Midbrain (tissue), 1 donor: ENCODE results near the gene LRP5.
"Not testable (repeated sequence)": the region's sequence is repeated elsewhere in the genome, so short reads cannot be mapped to it uniquely, and the experiment has no call there.

Experiments used
- DNase-seq: peaks from one replicate; lab custom pipeline; 2025; lab: John Stamatoyannopoulos, UW

Gene LRP5

GRCh38 chr11:68469642-68470041 is 157.3 kb downstream of the LRP5 start:
- DNase-seq: no peak

GRCh38 chr11:68470304-68470811 is 158.0 kb downstream of the LRP5 start:
- DNase-seq: no peak

GRCh38 chr11:68471360-68472340 is 159.3 kb downstream of the LRP5 start:
- no peak for DNase-seq

GRCh38 chr11:68472778-68473177 is 160.4 kb downstream of the LRP5 start:
- DNase-seq: no peak

- no peak for DNase-seq
Observed at GRCh38 chr11:68473693-68474092, 161.3 kb downstream of the LRP5 start.

- not testable (repeated sequence) for DNase-seq
Observed at GRCh38 chr11:68475626-68476025, 163.2 kb downstream of the LRP5 start.

- no peak for DNase-seq
Observed at GRCh38 chr11:68479390-68479789, 167.0 kb downstream of the LRP5 start.

GRCh38 chr11:68480193-68480592 is 167.8 kb downstream of the LRP5 start:
- DNase-seq: no peak

GRCh38 chr11:68480852-68481510 is 168.6 kb downstream of the LRP5 start:
- DNase-seq: no peak

GRCh38 chr11:68481579-68482240 is 169.3 kb downstream of the LRP5 start:
- DNase-seq: no peak

- DNase-seq: no peak
Observed at GRCh38 chr11:68488623-68489022, 176.2 kb downstream of the LRP5 start.

- no peak for DNase-seq
Observed at GRCh38 chr11:68495220-68495729, 182.9 kb downstream of the LRP5 start.

- DNase-seq: no peak
Observed at GRCh38 chr11:68495872-68496271, 183.5 kb downstream of the LRP5 start.

- DNase-seq: no peak
Observed at GRCh38 chr11:68497761-68498160, 185.4 kb downstream of the LRP5 start.

GRCh38 chr11:68498321-68498720 is 185.9 kb downstream of the LRP5 start:
- DNase-seq: no peak
